Measurements from ENCODE around the gene GTF2F1. TPM values are rescaled to one million over a fixed set of nuclear protein-coding genes. Genes with fewer than 3 reads are reported as not detected.
"Not testable (repeated sequence)": the region's sequence is repeated elsewhere in the genome, so short reads cannot be mapped to it uniquely, and the experiment has no call there.

The GTF2F1 gene
- polyA plus RNA-seq, 12 donors: 42.7 to 96.6 (median 51.0) TPM; not detected in 1

- not testable (repeated sequence) for DNase-seq
Observed at GRCh38 chr19:6360445-6360844, 32.5 kb downstream of the GTF2F1 start.

- DNase-seq: no peak
Observed at GRCh38 chr19:6359568-6360341, 33.2 kb downstream of the GTF2F1 start.

GRCh38 chr19:6358003-6358402, 35.0 kb downstream of the GTF2F1 start:
- DNase-seq: no peak

GRCh38 chr19:6357174-6357573, 35.8 kb downstream of the GTF2F1 start:
- no peak for DNase-seq

- DNase-seq: not testable (repeated sequence)
Observed at GRCh38 chr19:6355321-6356040, 37.5 kb downstream of the GTF2F1 start.

- no peak for DNase-seq
Observed at GRCh38 chr19:6354098-6354674, 38.8 kb downstream of the GTF2F1 start.

GRCh38 chr19:6352381-6353165, 40.4 kb downstream of the GTF2F1 start:
- no peak for DNase-seq

- no peak for DNase-seq
Observed at GRCh38 chr19:6350688-6351087, 42.3 kb downstream of the GTF2F1 start.

- not testable (repeated sequence) for DNase-seq
Observed at GRCh38 chr19:6349271-6349670, 43.7 kb downstream of the GTF2F1 start.

- no peak for DNase-seq
Observed at GRCh38 chr19:6343462-6343861, 49.5 kb downstream of the GTF2F1 start.

- DNase-seq: no peak
Observed at GRCh38 chr19:6340493-6341201, 52.3 kb downstream of the GTF2F1 start.

- DNase-seq: no peak
Observed at GRCh38 chr19:6334490-6335285, 58.3 kb downstream of the GTF2F1 start.

GRCh38 chr19:6333439-6333838, 59.5 kb downstream of the GTF2F1 start, which contains the start of gene ACER1:
Gene ACER1, minus strand, starts transcription at chr19:6333612. Its CDS starts 61 bp downstream, at chr19:6333551.
- DNase-seq: no peak

Other genes with a start within 250 kb of the GTF2F1 start
- gene MLLT1, start 113.2 kb downstream of the GTF2F1 start, polyA plus RNA-seq (ENCODE audit: insufficient read length in 12 of 12): 10 to 100 TPM in 11 of 12 donors, not detected in 1; 29.1 to 63.6 (median 38.2) TPM
- under 1 TPM in 6 of 12 donors, not detected in 6; 0.11 to 0.30 (median 0.15) TPM for gene ACER1, start 59.6 kb downstream of the GTF2F1 start, polyA plus RNA-seq (ENCODE audit: insufficient read length in 12 of 12)
- 10 to 100 TPM in 11 of 12 donors, not detected in 1; 39.5 to 85.3 (median 53.2) TPM for gene CLPP, start 31.6 kb downstream of the GTF2F1 start, polyA plus RNA-seq (ENCODE audit: insufficient read length in 12 of 12)
- gene ALKBH7, start 20.4 kb downstream of the GTF2F1 start, polyA plus RNA-seq (ENCODE audit: insufficient read length in 12 of 12): 100 to 1,000 TPM in 2 of 12 donors, 10 to 100 TPM in 9, not detected in 1; 35.2 to 126 (median 63.2) TPM
- 1 to 10 TPM in 5 of 12 donors, under 1 TPM in 5, not detected in 2; 0.58 to 1.2 (median 0.94) TPM for gene PSPN, start 17.2 kb downstream of the GTF2F1 start, polyA plus RNA-seq (ENCODE audit: insufficient read length in 12 of 12)
- 100 to 1,000 TPM in 11 of 12 donors, not detected in 1; 143 to 261 (median 177) TPM for gene KHSRP, start 31.6 kb upstream of the GTF2F1 start, polyA plus RNA-seq (ENCODE audit: insufficient read length in 12 of 12)
- gene SLC25A41, start 40.6 kb upstream of the GTF2F1 start, polyA plus RNA-seq (ENCODE audit: insufficient read length in 12 of 12): 1 to 10 TPM in 1 of 12 donors, under 1 TPM in 8, not detected in 3; 0.24 to 1.7 (median 0.48) TPM
- gene SLC25A23, start 66.6 kb upstream of the GTF2F1 start, polyA plus RNA-seq (ENCODE audit: insufficient read length in 12 of 12): 10 to 100 TPM in 11 of 12 donors, not detected in 1; 25.5 to 44.6 (median 31.5) TPM
- 10 to 100 TPM in 1 of 12 donors, 1 to 10 TPM in 2, under 1 TPM in 4, not detected in 5; 0.17 to 18.2 (median 0.55) TPM for gene CRB3, start 71.1 kb upstream of the GTF2F1 start, polyA plus RNA-seq (ENCODE audit: insufficient read length in 12 of 12)
- gene DENND1C, start 88.6 kb upstream of the GTF2F1 start, polyA plus RNA-seq (ENCODE audit: insufficient read length in 12 of 12): 1 to 10 TPM in 4 of 12 donors, under 1 TPM in 6, not detected in 2; 0.50 to 9.1 (median 0.61) TPM
- gene TUBB4A, start 109.1 kb upstream of the GTF2F1 start, polyA plus RNA-seq (ENCODE audit: insufficient read length in 12 of 12): 1 to 10 TPM in 3 of 12 donors, under 1 TPM in 8, not detected in 1; 0.19 to 9.9 (median 0.62) TPM
- gene TNFSF9, start 137.9 kb upstream of the GTF2F1 start, polyA plus RNA-seq (ENCODE audit: insufficient read length in 12 of 12): 1 to 10 TPM in 5 of 12 donors, under 1 TPM in 5, not detected in 2; 0.22 to 2.0 (median 1.0) TPM
- gene CD70, start 198.0 kb upstream of the GTF2F1 start, polyA plus RNA-seq (ENCODE audit: insufficient read length in 12 of 12): 1 to 10 TPM in 4 of 12 donors, under 1 TPM in 5, not detected in 3; 0.34 to 2.1 (median 0.85) TPM